Measurements from ENCODE around the gene ABCC3. TPM values are rescaled to one million over a fixed set of nuclear protein-coding genes. Genes with fewer than 3 reads are reported as not detected.

The ABCC3 gene
- total RNA-seq, 1 donor = 18.1 TPM

Other genes with a start within 250 kb of the ABCC3 start
- 59.2 TPM for gene LRRC59, start 237.4 kb upstream of the ABCC3 start, total RNA-seq
- 5.6 TPM for gene ACSF2, start 208.7 kb upstream of the ABCC3 start, total RNA-seq
- gene CHAD, start 166.0 kb upstream of the ABCC3 start, total RNA-seq = not detected
- 19.5 TPM for gene RSAD1, start 156.0 kb upstream of the ABCC3 start, total RNA-seq
- 0.73 TPM for gene MYCBPAP, start 126.4 kb upstream of the ABCC3 start, total RNA-seq
- gene EPN3, start 102.1 kb upstream of the ABCC3 start, total RNA-seq = not detected
- gene SPATA20, start 87.7 kb upstream of the ABCC3 start, total RNA-seq = 18.9 TPM
- under 0.01 TPM for gene CACNA1G, start 74.2 kb upstream of the ABCC3 start, total RNA-seq
- gene ANKRD40, start 73.0 kb downstream of the ABCC3 start, total RNA-seq = 22.5 TPM
- 72.9 TPM for gene LUC7L3, start 84.7 kb downstream of the ABCC3 start, total RNA-seq
- gene ANKRD40CL, start 132.6 kb downstream of the ABCC3 start, total RNA-seq = 0.21 TPM
- not detected for gene WFIKKN2, start 200.7 kb downstream of the ABCC3 start, total RNA-seq
- 86.2 TPM for gene TOB1, start 231.5 kb downstream of the ABCC3 start, total RNA-seq